Cardiac fibroblast (primary cell): ENCODE data around the gene GTF3C1.

Source experiments
- DNase-seq, 2 donors: peaks; one replicate each; pipeline versions ENCODE4 v3.0.0 to v3.0.0-alpha.2; 2010; ENCODE audit warnings: low read depth in 2 of 2
- H3K4me3 ChIP-seq, 2 donors: replicated peaks in 1 of 2; 1 replicate in 1 of 2; 2 replicates in 1 of 2; pipeline ENCODE4 v1.5.1; 2011; ENCODE audit warnings: low read depth in 2 of 2, low read length in 2 of 2, mild to moderate bottlenecking in 2 of 2, moderate library complexity in 1 of 2
- TF ChIP-seq, protein P1 (sequence below): IDR thresholded peaks from one replicate; pipeline ENCODE4 v1.5.1; 2011; ENCODE audit warnings: low read depth, mild to moderate bottlenecking, low read length, inconsistent platforms

The GTF3C1 gene

GRCh38 chr16:27427538-27427937 lies 122.2 kb downstream of the GTF3C1 start:
- TF ChIP-seq, protein P1, sequence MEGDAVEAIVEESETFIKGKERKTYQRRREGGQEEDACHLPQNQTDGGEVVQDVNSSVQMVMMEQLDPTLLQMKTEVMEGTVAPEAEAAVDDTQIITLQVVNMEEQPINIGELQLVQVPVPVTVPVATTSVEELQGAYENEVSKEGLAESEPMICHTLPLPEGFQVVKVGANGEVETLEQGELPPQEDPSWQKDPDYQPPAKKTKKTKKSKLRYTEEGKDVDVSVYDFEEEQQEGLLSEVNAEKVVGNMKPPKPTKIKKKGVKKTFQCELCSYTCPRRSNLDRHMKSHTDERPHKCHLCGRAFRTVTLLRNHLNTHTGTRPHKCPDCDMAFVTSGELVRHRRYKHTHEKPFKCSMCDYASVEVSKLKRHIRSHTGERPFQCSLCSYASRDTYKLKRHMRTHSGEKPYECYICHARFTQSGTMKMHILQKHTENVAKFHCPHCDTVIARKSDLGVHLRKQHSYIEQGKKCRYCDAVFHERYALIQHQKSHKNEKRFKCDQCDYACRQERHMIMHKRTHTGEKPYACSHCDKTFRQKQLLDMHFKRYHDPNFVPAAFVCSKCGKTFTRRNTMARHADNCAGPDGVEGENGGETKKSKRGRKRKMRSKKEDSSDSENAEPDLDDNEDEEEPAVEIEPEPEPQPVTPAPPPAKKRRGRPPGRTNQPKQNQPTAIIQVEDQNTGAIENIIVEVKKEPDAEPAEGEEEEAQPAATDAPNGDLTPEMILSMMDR: no peak
- peak overlapping the region in 1 of 2 donors; percentile 30 for H3K4me3 ChIP-seq
- no peak for DNase-seq

DNA sequence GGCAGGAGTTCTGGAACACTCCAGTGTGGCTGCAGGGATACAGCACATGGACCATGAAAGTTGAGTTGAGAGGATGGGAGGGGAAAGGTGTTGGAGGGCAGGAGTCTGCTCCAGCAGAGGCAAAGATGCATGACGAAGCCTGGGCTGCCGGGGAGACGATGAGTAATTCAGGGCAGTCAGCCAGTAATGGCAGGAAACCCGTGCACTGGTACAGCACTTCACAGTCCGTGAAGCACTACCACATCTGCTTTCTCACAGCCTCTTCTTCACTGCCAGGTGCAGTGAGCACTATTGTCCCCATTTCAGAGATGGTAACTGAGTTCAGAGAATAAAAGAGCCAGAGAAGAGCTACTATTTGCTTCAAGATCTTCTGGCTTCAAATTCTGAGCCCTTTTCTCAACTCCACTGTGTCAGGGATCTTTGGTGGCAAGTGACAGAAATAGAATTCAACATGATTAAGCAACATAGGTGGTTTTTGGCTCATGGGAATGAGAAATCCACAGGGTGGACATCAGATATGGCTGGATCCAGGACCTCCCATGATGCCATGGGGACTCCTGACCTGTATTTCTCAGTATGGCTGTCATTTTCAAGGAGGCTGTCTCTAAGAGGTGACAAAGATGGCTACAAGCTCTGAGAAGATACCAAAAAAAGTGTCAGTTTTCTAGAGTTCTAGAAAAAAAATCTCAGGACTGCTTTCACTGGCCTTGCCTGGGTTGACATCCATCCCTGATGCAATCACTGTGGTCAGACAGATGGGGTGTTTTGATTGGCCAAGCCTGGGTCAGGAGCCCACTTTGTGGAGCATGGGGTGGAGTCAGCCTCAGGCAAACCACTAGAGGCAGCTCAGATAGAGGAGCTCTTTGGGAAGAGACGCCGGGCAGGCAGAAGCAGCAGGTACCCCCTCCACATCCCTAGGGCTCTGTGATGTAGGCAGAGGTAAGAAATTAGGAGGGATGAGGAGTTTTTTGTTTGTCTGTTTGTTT lies 123.0 kb downstream of the GTF3C1 start:
- DNase-seq: peak; percentile 82 to 93
- H3K4me3 ChIP-seq: peak overlapping the region in 1 of 2 donors; percentile 30

DNA sequence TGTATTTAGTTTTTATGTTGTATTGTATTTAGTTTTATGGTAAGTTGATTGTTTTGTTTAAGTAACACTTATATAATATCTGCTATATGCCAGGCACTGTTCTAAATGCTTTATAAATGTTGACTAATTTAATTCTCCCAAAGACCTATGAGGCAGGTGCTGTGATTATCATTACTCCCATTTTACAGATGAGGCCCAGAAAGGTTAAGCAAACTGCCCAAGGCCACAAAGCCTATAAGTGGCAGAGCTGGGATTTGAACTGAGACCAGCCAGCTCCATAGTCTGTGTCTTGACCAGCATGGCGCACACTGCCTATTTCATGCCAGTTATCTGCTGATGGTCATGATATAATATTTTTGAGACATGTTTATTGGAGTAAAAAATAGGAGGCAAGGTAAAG lies 123.8 kb downstream of the GTF3C1 start:
- DNase-seq: no peak
- TF ChIP-seq, protein P1: no peak
- no peak overlapping the region for H3K4me3 ChIP-seq

More for the DNA sequence above, 123.0 kb downstream of the GTF3C1 start:
- TF ChIP-seq, protein P1: peak; percentile 27

DNA sequence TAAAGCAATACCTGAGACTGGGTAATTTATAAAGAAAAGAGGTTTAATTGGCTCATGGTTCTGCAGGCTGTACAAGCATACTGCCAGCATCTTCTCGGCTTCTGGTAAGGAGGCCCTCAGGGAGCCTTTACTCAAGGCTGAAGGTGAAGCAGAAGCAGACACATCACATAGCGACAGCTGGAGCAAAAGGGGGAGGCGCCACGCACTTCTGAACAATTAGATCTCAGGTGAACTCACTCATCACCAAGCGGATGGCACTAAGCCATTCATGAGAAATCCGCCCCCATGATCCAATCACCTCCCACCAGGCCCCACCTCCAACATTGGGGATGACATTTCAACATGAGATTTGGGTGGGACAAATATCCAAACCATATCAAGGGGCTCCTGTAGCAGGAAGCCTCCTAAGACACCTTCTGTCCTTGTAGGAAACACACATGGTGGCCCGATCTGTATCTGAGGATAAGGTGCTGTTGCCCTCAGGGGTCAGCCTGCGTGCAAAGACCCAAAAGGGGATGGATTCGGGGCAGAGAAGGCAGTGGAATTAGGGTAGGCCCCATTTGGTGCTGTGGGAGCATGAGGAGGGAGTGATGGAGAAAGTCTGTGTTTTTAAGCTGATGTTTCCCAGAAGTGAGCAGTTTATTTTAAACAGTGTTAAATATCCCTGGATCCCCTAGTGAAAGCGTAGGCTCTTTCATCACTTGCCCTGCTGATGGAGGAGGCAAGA lies 124.8 kb downstream of the GTF3C1 start:
- TF ChIP-seq, protein P1: no peak
- DNase-seq: no peak
- H3K4me3 ChIP-seq: no peak overlapping the region

- TF ChIP-seq, protein P1: no peak
- H3K4me3 ChIP-seq: no peak overlapping the region
- no peak for DNase-seq
These were observed 127.6 kb downstream of the GTF3C1 start for GRCh38 chr16:27421961-27422740.

- TF ChIP-seq, protein P1: no peak
- no peak overlapping the region for H3K4me3 ChIP-seq
- no peak for DNase-seq
These were observed 132.6 kb downstream of the GTF3C1 start for GRCh38 chr16:27417047-27417671.
